ENCODE results near the gene IARS2.
"Not testable (repeated sequence)": the region's sequence is repeated elsewhere in the genome, so short reads cannot be mapped to it uniquely, and the experiment has no call there.

IARS2 gene

GRCh38 chr1:220062629-220063028 is 31.3 kb upstream of the IARS2 start:
- peak; percentile 72 for FAIRE-seq
- no peak for DNase-seq (ENCODE audit: insufficient read length, low spot score)
- TF ChIP-seq CTCF (IDR thresholded peaks at IDR 0.05; ENCODE audit: insufficient read depth, missing control alignments): no peak

DNA sequence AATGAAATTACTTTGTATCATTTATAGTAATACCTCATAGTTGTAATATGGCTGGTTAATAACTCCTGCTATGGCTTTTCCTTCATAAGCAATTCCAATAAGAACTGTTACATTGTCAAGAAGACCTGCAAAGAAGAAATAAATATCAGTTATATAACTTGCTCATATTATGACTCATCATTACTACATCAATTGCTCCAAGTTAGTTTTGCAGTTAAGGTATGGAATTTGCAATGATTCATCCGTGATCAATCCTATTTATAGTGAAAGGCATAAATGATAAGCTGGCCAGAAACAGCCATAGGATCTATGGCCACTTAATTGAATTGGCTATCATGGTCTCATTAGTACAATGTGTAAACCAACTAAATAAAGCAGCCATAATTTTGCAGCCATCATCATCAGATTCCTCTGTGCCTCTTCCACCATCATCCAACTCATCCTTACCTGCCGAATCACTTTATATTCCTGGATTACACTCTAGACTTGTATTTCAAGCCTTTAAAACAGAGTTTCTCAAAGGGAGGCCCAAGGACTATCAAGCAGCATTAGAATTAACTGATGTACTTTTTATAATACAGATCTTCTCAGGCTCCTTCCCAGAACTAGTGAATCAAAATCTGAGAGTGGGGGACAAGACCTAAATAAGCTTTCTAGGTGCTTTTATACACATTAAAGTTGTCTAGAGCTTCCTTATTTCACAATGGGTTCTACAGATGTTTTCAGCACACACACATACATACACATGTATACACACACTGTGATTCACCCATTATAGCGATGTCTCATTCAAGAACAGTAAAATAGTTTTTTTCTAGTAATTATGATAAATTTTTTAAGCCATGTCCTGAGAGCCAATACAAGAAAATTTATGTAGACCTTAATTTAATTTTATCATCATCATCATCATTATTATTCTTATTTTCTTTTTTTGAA is 26.4 kb upstream of the IARS2 start:
- TF ChIP-seq CTCF (IDR thresholded peaks at IDR 0.05; ENCODE audit: insufficient read depth, missing control alignments): no peak
- FAIRE-seq (peak; percentile 61), DNase-seq (ENCODE audit: insufficient read length, low spot score) (no peak)

- TF ChIP-seq CTCF (IDR thresholded peaks at IDR 0.05; ENCODE audit: insufficient read depth, missing control alignments): no peak
- DNase-seq (ENCODE audit: insufficient read length, low spot score): no peak
- peak; percentile 79 for FAIRE-seq
These were observed 16.8 kb upstream of the IARS2 start for GRCh38 chr1:220076861-220077762.

- no peak for TF ChIP-seq CTCF (IDR thresholded peaks at IDR 0.05; ENCODE audit: insufficient read depth, missing control alignments)
- no peak for FAIRE-seq
- DNase-seq (ENCODE audit: insufficient read length, low spot score): no peak
These were observed 16.0 kb upstream of the IARS2 start for GRCh38 chr1:220077887-220078286.

DNA sequence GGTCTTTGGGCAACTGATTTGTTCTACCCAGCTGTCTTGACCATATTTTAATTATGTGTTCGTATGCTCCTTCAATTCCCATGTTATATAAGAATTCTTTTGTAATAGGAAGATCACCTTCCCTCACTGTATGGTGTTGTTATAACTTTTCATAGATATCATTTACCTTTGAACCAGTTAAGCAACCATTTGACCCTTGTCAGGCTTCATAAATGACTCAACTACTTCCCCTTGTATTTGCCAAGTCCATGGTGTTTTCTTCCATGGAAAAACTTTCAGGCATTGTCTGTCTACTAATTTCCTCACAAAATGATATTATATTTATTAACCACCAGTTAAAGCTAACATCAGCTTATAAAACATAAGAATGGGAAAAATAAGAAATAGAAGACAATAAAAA is 9.5 kb upstream of the IARS2 start:
- FAIRE-seq: no peak
- TF ChIP-seq CTCF (IDR thresholded peaks at IDR 0.05; ENCODE audit: insufficient read depth, missing control alignments): no peak
- DNase-seq (ENCODE audit: insufficient read length, low spot score): no peak

DNA sequence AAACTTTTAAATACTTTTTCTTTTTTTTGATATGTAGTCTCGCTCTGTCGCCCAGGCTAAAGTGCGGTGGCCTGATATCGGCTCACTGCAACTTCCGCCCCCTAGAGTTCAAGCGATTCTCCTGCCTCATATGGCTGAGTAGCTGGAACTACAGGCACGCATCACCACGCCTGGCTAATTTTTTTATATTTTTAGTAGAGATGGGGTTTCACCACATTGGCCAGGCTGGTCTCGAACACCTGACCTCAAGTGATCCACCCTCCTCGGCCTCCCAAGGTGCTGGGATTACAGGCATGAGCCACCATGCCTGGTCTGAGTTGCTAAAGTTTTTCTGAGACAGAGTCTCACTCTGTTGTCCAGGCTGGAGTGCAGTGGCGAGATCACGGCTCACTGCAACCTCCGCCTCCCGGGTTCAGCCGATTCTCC is 7.7 kb upstream of the IARS2 start:
- FAIRE-seq; DNase-seq (ENCODE audit: insufficient read length, low spot score): not testable (repeated sequence)
- TF ChIP-seq CTCF (IDR thresholded peaks at IDR 0.05; ENCODE audit: insufficient read depth, missing control alignments): peak; percentile 13
